Kidney (tissue), 14 donors: ENCODE results near the gene OR2L8. TPM values are rescaled to one million over a fixed set of nuclear protein-coding genes. Genes with fewer than 3 reads are reported as not detected.

ENCODE experiments used
- DNase-seq, 5 donors: peaks; one replicate each; pipeline ENCODE4 v3.0.0-alpha.2; 2013 to 2020
- FAIRE-seq: peaks from 2 replicates; lab custom pipeline; 2012; peaks lifted over from hg19 to GRCh38; lab: Jason Lieb, UNC
- H3K27ac ChIP-seq, 2 donors: one replicate each; pipeline ENCODE4 v1.7.0; 2013; ENCODE audit warnings: low read depth in 2 of 2, low read length in 2 of 2, inconsistent platforms in 1 of 2
- H3K27me3 ChIP-seq: one replicate; pipeline ENCODE4 v1.7.1; 2013; ENCODE audit warnings: low read length, inconsistent platforms; ENCODE audit not compliant: control insufficient read depth, insufficient read depth
- H3K36me3 ChIP-seq, 3 donors: one replicate each; pipeline versions ENCODE4 v1.7.0 to v1.7.1; 2013; ENCODE audit warnings: low read length in 3 of 3, control low read depth in 1 of 3, inconsistent platforms in 1 of 3; ENCODE audit not compliant: insufficient read depth in 3 of 3, control insufficient read depth in 2 of 3
- H3K4me1 ChIP-seq, 3 donors: one replicate each; pipeline versions ENCODE4 v1.7.0 to v1.7.1; 2013; ENCODE audit warnings: low read length in 3 of 3, inconsistent platforms in 1 of 3, low read depth in 1 of 3; ENCODE audit not compliant: control insufficient read depth in 2 of 3, insufficient read depth in 2 of 3
- H3K4me3 ChIP-seq, 3 donors: one replicate each; pipeline versions ENCODE4 v1.7.0 to v1.8.1; 2013; ENCODE audit warnings: low read length in 3 of 3, control low read depth in 1 of 3, inconsistent platforms in 1 of 3
- H3K9ac ChIP-seq, 3 donors: one replicate each; pipeline versions ENCODE4 v1.7.0 to v1.7.1; 2013; ENCODE audit warnings: low read length in 3 of 3, control low read depth in 1 of 3, inconsistent platforms in 1 of 3
- H3K9me3 ChIP-seq, 3 donors: one replicate each; pipeline versions ENCODE4 v1.7.0 to v1.7.1; 2013; ENCODE audit warnings: low read length in 3 of 3, control low read depth in 1 of 3, inconsistent platforms in 1 of 3; ENCODE audit not compliant: control insufficient read depth in 2 of 3, insufficient read depth in 1 of 3
- intact Hi-C: fragments of 100-400 bp; cut with DNase I; formaldehyde crosslinking; loops from one replicate; pipeline ENCODE4 v1.11.1; 2022
- polyA plus RNA-seq: library from polyadenylated mRNA; stranded (reverse); fragments of 350-450 nt; fragmentation: Illumina TruSeq; extraction: RNeasy Lipid Tissue Mini Kit (QIAGEN cat#74804); gene quantifications from one replicate; pipeline ENCODE4 v1.2.3, GENCODE V29; 2014; ENCODE audit warnings: low read depth, low replicate concordance; ENCODE audit not compliant: insufficient read depth
- total RNA-seq: library from RNA; stranded (reverse); fragmentation: NEBNext Ultra II Directional; extraction: Animal tissue kit (Norgen Biotek cat#: 25700); gene quantifications from one replicate; pipeline ENCODE4 v1.2.1, GENCODE V29; 2021
- TF ChIP-seq, protein P1 (sequence below): IDR thresholded peaks from 3 replicates; pipeline ENCODE4 v1.5.1; 2012; ENCODE audit warnings: mild to moderate bottlenecking, moderate library complexity, borderline replicate concordance; ENCODE audit not compliant: insufficient read depth; ENCODE audit errors: extremely low read depth
- donor health status: control.
- donor health status: control.
- donor health status: control.
- donor health status: control.
- donor health status: control.
- donor health status: DM: yes; HTN: yes; CAD: no.
- donor health status: Normal renal cell carcinoma (clear cell type).

The OR2L8 gene
- total and polyA plus RNA-seq, 2 donors from 2014 or later: not detected

DNA sequence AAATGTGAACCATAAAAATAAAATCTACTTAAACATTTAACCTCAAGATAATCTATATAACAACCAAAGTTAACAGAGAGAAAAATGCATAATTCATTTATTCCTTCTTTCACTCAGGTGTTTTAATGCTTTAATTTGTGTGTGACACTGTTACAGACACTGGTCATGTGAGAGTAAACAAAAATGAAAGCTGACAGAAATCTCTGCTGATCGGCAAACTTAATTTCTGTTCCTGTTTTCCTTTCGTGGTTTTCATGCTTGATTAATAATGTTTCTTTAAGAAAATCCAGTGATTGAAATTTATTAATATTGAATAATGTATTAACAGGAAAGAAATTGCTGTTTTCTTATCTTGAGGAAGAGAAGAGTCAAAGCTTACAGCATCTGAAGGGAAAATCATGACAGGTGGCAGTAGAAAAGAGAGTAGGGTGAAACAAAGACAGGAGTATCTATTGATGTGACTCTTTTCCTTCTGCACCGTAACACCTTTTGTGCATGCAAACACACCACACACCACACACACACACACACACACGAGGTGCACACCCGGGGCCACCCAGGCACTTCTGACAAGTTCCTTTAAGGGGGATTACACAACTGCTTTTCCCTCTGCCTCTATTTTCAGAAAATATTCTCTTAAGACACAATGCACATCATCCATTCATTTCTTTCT is 18.0 kb downstream of the OR2L8 start:
- intact Hi-C loops: no loop called here
- DNase-seq: no peak
- Histone ChIP-seq H3K9ac (no peak overlapping the region), H3K4me1 (no peaks in the 10 kb centered on the region), H3K9me3 (no peaks in the 10 kb centered on the region), H3K27ac (no peak overlapping the region), H3K36me3 (no peaks in the 10 kb centered on the region), H3K4me3 (no peak overlapping the region), H3K27me3 (no peaks in the 10 kb centered on the region)
- FAIRE-seq: no peak
- TF ChIP-seq, protein P1, sequence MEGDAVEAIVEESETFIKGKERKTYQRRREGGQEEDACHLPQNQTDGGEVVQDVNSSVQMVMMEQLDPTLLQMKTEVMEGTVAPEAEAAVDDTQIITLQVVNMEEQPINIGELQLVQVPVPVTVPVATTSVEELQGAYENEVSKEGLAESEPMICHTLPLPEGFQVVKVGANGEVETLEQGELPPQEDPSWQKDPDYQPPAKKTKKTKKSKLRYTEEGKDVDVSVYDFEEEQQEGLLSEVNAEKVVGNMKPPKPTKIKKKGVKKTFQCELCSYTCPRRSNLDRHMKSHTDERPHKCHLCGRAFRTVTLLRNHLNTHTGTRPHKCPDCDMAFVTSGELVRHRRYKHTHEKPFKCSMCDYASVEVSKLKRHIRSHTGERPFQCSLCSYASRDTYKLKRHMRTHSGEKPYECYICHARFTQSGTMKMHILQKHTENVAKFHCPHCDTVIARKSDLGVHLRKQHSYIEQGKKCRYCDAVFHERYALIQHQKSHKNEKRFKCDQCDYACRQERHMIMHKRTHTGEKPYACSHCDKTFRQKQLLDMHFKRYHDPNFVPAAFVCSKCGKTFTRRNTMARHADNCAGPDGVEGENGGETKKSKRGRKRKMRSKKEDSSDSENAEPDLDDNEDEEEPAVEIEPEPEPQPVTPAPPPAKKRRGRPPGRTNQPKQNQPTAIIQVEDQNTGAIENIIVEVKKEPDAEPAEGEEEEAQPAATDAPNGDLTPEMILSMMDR: no peak

DNA sequence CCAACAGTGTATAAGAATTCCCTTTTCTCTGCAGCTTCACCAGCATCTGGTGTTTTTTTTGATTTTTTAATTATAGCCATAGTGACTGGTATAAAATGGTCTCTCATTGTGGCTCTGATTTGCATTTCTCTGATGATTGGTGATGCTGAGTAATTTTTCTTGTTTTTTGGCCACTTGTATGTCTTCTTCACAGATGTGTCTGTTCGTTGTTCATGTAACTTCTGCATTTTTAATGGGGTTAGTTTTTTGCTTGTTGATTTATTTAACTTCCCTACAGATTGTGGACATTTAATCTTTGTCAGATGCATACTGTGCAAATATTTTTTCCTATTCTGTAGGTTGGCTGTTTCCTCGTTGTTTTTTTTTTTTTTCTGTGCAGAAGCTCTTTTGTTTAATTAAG is 44.3 kb downstream of the OR2L8 start:
- Histone ChIP-seq H3K9ac (no peak overlapping the region), H3K4me1 (no peaks in the 10 kb centered on the region), H3K27ac (no peak overlapping the region), H3K9me3 (no peaks in the 10 kb centered on the region), H3K36me3 (no peaks in the 10 kb centered on the region), H3K4me3 (no peak overlapping the region), H3K27me3 (no peaks in the 10 kb centered on the region)
- no peak for DNase-seq
- FAIRE-seq: no peak
- TF ChIP-seq, protein P1: no peak
- intact Hi-C loops: no loop called here

DNA sequence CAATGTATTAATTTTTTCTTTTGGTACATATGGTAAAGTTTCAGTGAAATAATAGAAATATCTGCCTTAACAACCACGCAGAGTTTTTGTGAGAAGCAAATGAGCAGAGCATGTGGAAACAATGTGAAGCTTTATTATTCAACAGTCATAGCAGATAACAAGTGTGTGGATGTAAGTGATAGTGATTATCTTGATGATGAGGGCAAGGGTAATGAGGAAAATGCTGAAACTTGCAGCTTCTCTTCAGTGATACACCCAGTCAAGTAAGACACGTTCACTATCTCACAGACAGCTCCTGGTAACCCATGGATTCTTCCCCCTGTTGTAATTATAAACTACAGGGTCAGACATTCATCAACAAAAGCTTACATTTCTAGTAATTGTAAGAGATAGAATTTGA is 50.2 kb downstream of the OR2L8 start:
- no peaks in the 10 kb centered on the region for H3K27me3 ChIP-seq
- FAIRE-seq (no peak), DNase-seq (no peak)
- H3K4me3 ChIP-seq: no peak overlapping the region
- H3K9ac ChIP-seq: no peak overlapping the region
- H3K36me3 ChIP-seq: no peaks in the 10 kb centered on the region
- no peaks in the 10 kb centered on the region for H3K4me1 ChIP-seq
- no peaks in the 10 kb centered on the region for H3K9me3 ChIP-seq
- intact Hi-C loops: no loop called here
- TF ChIP-seq, protein P1: no peak
- no peak overlapping the region for H3K27ac ChIP-seq

Other genes starting within 250 kb of the OR2L8 start
- not detected for gene OR6F1, start 232.2 kb upstream of the OR2L8 start, total RNA-seq
- not detected for gene OR6F1, start 232.2 kb upstream of the OR2L8 start, polyA plus RNA-seq
- not detected for gene OR14K1, start 210.2 kb upstream of the OR2L8 start, total RNA-seq
- not detected for gene OR14K1, start 210.2 kb upstream of the OR2L8 start, polyA plus RNA-seq
- not detected for gene OR14A2, start 200.7 kb upstream of the OR2L8 start, total RNA-seq
- gene OR14A2, start 200.7 kb upstream of the OR2L8 start, polyA plus RNA-seq: not detected
- gene OR1C1, start 188.3 kb upstream of the OR2L8 start, total RNA-seq: not detected
- gene OR1C1, start 188.3 kb upstream of the OR2L8 start, polyA plus RNA-seq: not detected
- not detected for gene OR14A16, start 124.7 kb upstream of the OR2L8 start, total RNA-seq
- not detected for gene OR14A16, start 124.7 kb upstream of the OR2L8 start, polyA plus RNA-seq
- not detected for gene OR11L1, start 107.0 kb upstream of the OR2L8 start, total RNA-seq
- gene OR11L1, start 107.0 kb upstream of the OR2L8 start, polyA plus RNA-seq: not detected
- gene TRIM58, start 91.7 kb upstream of the OR2L8 start, total RNA-seq: 0.50 TPM
- 0.11 TPM for gene TRIM58, start 91.7 kb upstream of the OR2L8 start, polyA plus RNA-seq
- gene OR2W3, start 53.3 kb upstream of the OR2L8 start, total RNA-seq: not detected
- gene OR2W3, start 53.3 kb upstream of the OR2L8 start, polyA plus RNA-seq: not detected
- not detected for gene OR2T8, start 28.6 kb upstream of the OR2L8 start, total RNA-seq
- not detected for gene OR2T8, start 28.6 kb upstream of the OR2L8 start, polyA plus RNA-seq
- not detected for gene OR2AJ1, start 24.0 kb upstream of the OR2L8 start, total RNA-seq
- gene OR2AJ1, start 24.0 kb upstream of the OR2L8 start, polyA plus RNA-seq: not detected
- gene OR2AK2, start 16.4 kb downstream of the OR2L8 start, total RNA-seq: not detected
- gene OR2AK2, start 16.4 kb downstream of the OR2L8 start, polyA plus RNA-seq: not detected
- gene OR2L5, start 64.8 kb downstream of the OR2L8 start, total RNA-seq: not detected
- gene OR2L5, start 64.8 kb downstream of the OR2L8 start, polyA plus RNA-seq: not detected
- 0.09 TPM for gene OR2L2, start 81.2 kb downstream of the OR2L8 start, total RNA-seq
- not detected for gene OR2L2, start 81.2 kb downstream of the OR2L8 start, polyA plus RNA-seq
- gene OR2L3, start 98.0 kb downstream of the OR2L8 start, total RNA-seq: not detected
- gene OR2L3, start 98.0 kb downstream of the OR2L8 start, polyA plus RNA-seq: not detected
- not detected for gene OR2L13, start 146.3 kb downstream of the OR2L8 start, total RNA-seq
- gene OR2L13, start 146.3 kb downstream of the OR2L8 start, polyA plus RNA-seq: not detected
- not detected for gene OR2M5, start 196.3 kb downstream of the OR2L8 start, total RNA-seq
- not detected for gene OR2M5, start 196.3 kb downstream of the OR2L8 start, polyA plus RNA-seq
- gene OR2M2, start 226.0 kb downstream of the OR2L8 start, total RNA-seq: not detected
- gene OR2M2, start 226.0 kb downstream of the OR2L8 start, polyA plus RNA-seq: not detected
- not detected for gene OR2M3, start 248.4 kb downstream of the OR2L8 start, total RNA-seq
- not detected for gene OR2M3, start 248.4 kb downstream of the OR2L8 start, polyA plus RNA-seq